Glutamatergic neuron (in vitro differentiated cells): ENCODE results near the gene NOTCH1. TPM values are rescaled to one million over a fixed set of nuclear protein-coding genes. Genes with fewer than 3 reads are reported as not detected.

Experiments used
- DNase-seq: peaks from one replicate; pipeline ENCODE4 v3.0.0; 2022
- H3K27ac Mint-ChIP-seq: one replicate; pipeline ENCODE4 v1.8.0; 2020; ENCODE audit warnings: mild to moderate bottlenecking, mixed read lengths, inconsistent platforms; ENCODE audit not compliant: unreplicated experiment
- H3K27me3 Mint-ChIP-seq: one replicate; pipeline ENCODE4 v1.8.0; 2020; ENCODE audit warnings: mild to moderate bottlenecking, moderate library complexity, mixed read lengths, inconsistent platforms; ENCODE audit not compliant: unreplicated experiment
- H3K36me3 Mint-ChIP-seq: one replicate; pipeline ENCODE4 v1.8.0; 2020; ENCODE audit warnings: mild to moderate bottlenecking, mixed read lengths, inconsistent platforms; ENCODE audit not compliant: unreplicated experiment
- H3K4me1 Mint-ChIP-seq: one replicate; pipeline ENCODE4 v1.8.0; 2020; ENCODE audit warnings: mild to moderate bottlenecking, low read depth, mixed read lengths, inconsistent platforms; ENCODE audit not compliant: unreplicated experiment
- H3K4me3 Mint-ChIP-seq: one replicate; pipeline ENCODE4 v1.8.0; 2020; ENCODE audit warnings: mild to moderate bottlenecking, mixed read lengths, inconsistent platforms; ENCODE audit not compliant: unreplicated experiment
- H3K9me3 Mint-ChIP-seq: one replicate; pipeline ENCODE4 v1.8.0; 2020; ENCODE audit warnings: mild to moderate bottlenecking, moderate library complexity, mixed read lengths, inconsistent platforms; ENCODE audit not compliant: unreplicated experiment
- total RNA-seq: library from RNA; stranded (reverse); fragmentation: NEBNext Ultra II Directional; extraction: Animal tissue kit (Norgen Biotek cat#: 25700); gene quantifications from one replicate; pipeline ENCODE4 v1.2.1, GENCODE V29; 2021; ENCODE audit not compliant: unreplicated experiment
- TF ChIP-seq, protein P1 (sequence below): fragments of 200-600 bp; sonication (generic); IDR thresholded peaks from one replicate; pipeline ENCODE4 v1.5.0; 2021; ENCODE audit not compliant: partially characterized antibody, unreplicated experiment

The NOTCH1 gene
- total RNA-seq, 1 donor from 2014 or later: 64.2 TPM

DNA sequence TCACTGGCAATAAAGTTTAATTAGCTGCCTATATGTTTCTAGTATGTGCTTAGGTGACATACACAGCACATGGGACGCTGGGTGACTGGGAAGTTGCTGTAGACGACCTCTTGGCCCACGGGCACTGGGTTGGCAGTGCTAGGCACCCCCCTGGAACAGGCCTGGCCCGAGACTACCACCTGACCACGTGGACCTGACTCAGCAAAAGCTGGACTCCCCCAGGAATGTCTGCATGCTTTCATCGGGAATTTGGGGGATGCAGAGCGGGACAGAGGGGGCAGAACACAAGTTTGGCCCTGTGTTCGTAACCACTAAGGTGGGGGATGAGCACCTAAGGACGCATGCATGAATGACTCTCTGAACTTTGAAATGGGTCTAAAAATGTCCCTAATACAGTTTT is 89.6 kb downstream of the NOTCH1 start:
- no peak for DNase-seq
- Mint-ChIP-seq H3K9me3 (no peaks in the 10 kb centered on the region), H3K27me3 (peaks cover 4% of the 10 kb centered on the region), H3K27ac (no peak overlapping the region), H3K36me3 (no peaks in the 10 kb centered on the region), H3K4me1 (peaks cover 3% of the 10 kb centered on the region), H3K4me3 (no peak overlapping the region)
- TF ChIP-seq, protein P1, sequence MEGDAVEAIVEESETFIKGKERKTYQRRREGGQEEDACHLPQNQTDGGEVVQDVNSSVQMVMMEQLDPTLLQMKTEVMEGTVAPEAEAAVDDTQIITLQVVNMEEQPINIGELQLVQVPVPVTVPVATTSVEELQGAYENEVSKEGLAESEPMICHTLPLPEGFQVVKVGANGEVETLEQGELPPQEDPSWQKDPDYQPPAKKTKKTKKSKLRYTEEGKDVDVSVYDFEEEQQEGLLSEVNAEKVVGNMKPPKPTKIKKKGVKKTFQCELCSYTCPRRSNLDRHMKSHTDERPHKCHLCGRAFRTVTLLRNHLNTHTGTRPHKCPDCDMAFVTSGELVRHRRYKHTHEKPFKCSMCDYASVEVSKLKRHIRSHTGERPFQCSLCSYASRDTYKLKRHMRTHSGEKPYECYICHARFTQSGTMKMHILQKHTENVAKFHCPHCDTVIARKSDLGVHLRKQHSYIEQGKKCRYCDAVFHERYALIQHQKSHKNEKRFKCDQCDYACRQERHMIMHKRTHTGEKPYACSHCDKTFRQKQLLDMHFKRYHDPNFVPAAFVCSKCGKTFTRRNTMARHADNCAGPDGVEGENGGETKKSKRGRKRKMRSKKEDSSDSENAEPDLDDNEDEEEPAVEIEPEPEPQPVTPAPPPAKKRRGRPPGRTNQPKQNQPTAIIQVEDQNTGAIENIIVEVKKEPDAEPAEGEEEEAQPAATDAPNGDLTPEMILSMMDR: no peak

DNA sequence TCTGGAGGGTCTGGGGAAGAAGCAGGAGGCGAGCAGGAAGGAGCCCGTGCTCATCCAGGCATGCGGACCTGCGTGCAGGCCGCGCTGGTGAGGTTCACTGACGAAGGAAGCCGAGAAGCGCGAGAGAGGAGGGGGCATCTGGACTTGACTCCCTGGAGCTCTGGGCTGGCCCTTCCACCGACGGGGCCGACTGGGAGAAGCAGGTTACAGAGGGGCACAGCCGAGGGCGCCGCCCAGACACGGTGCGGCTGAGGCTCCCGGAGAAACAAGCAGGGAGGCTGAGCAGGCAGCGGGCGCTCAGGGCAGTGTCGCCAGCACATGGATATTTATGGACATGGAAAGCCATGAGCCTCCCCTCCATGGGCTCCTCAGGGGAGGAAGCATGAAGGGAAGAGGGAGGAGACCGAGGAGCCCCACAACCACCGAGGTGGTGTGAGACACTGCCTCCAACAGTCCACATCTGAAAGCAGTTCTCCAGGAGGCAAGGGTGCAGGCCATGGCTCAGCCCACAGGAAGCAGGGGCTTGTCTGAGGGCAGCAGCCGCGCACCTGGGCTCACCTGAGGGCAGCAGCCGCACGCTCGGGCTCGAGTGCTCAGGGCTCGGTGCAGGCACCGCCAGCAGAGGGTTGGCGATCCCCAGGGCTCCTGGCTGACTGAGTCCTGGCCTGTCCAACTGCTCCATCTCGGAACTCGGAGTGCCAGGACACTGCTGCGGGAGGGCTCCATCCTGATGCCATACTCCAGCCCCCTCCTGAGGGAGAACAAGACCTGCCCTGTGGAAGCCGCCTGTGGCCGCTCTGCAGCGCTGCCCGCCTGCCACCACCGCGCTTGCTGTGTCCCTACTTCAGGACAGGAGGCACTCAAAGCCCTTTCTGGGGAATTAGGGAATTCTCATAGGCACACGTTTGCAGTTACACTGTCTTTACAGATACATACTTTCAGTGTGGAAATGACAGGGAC is 90.5 kb downstream of the NOTCH1 start:
- no peak overlapping the region for H3K27ac Mint-ChIP-seq
- no peak overlapping the region for H3K4me3 Mint-ChIP-seq

DNA sequence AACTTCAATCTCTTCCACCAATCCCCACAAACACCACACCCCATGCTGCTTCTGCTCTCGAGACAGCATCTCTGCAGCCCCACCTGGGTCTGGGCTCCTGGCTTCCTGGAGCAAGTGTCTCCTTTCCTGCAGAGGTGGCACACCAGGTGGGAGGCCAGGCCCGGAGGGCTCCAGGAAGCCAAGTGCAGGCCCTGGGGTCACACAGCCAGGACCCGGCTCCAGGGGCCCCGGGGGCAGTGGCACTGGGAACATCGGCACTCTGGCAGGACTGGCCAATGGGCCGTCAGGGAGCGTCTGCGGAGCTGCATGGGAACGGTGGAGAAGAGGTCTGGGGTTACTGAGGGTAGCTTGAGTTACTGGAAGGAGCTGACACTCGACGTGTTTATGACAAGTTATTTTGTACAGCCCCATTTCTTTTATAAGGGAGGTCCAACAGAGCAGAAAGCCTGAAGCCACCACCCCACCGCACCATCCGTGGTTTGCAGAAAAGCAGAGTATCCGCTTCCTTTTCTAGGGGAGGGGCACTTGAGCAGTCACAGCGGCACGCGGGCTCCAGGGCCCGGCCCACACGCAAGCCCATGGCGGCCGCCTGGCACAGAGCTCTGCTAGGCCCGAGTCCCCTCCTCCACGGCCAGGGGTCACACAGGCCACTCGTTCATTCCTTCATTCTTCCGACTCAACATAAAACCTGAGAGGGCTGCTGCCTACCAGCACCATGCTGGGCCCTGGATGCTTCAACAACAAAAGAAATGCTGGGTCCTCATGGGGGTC is 91.6 kb downstream of the NOTCH1 start:
- H3K36me3 Mint-ChIP-seq: no peaks in the 10 kb centered on the region
- H3K9me3 Mint-ChIP-seq: no peaks in the 10 kb centered on the region
- H3K27ac Mint-ChIP-seq: no peak overlapping the region
- DNase-seq: no peak
- TF ChIP-seq, protein P1: no peak
- H3K4me3 Mint-ChIP-seq: no peak overlapping the region
- H3K27me3 Mint-ChIP-seq: peaks cover 4% of the 10 kb centered on the region
- H3K4me1 Mint-ChIP-seq: peaks cover 3% of the 10 kb centered on the region

More for the DNA sequence above, 90.5 kb downstream of the NOTCH1 start:
- no peaks in the 10 kb centered on the region for H3K36me3 Mint-ChIP-seq
- peaks cover 4% of the 10 kb centered on the region for H3K27me3 Mint-ChIP-seq
- H3K4me1 Mint-ChIP-seq: peaks cover 3% of the 10 kb centered on the region
- no peaks in the 10 kb centered on the region for H3K9me3 Mint-ChIP-seq
- TF ChIP-seq, protein P1: no peak
- no peak for DNase-seq

DNA sequence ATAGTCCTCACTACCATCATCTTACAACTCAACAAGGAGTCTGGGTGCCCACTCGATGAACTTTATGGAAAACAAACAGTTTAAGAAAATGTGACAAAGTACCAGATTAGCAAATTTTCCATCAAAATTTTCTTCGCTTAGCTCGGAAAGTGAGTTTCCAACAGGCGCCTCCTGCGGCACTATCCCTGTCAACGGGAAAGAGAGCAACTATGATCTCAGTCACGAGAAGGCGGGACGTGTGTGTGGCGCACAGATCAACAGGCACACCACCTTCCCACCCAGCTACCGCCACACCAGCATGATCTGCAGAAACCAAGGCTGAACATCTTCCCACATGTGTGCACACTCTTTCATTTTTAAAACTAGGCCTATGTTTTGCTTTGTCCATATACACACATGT is 92.5 kb downstream of the NOTCH1 start:
- H3K4me1 Mint-ChIP-seq: peaks cover 3% of the 10 kb centered on the region
- TF ChIP-seq, protein P1: no peak
- H3K27me3 Mint-ChIP-seq: peaks cover 4% of the 10 kb centered on the region
- no peaks in the 10 kb centered on the region for H3K36me3 Mint-ChIP-seq
- no peak overlapping the region for H3K27ac Mint-ChIP-seq
- H3K9me3 Mint-ChIP-seq: no peaks in the 10 kb centered on the region
- DNase-seq: no peak
- no peak overlapping the region for H3K4me3 Mint-ChIP-seq
